Activated T-cell treated with anti-CD3 and anti-CD28 coated beads, Interleukin-2, amount 50 U/mL, for 1 hour (primary cell): ENCODE results near the gene TBC1D5.
"Not testable (repeated sequence)": the region's sequence is repeated elsewhere in the genome, so short reads cannot be mapped to it uniquely, and the experiment has no call there.

Experiments
- DNase-seq: peaks from one replicate; pipeline ENCODE4 v3.0.0-alpha.2; 2020

TBC1D5 gene

GRCh38 chr3:17707813-17708543 lies 34.5 kb downstream of the TBC1D5 start:
- DNase-seq: no peak

GRCh38 chr3:17705991-17706390 lies 36.4 kb downstream of the TBC1D5 start:
- DNase-seq: not testable (repeated sequence)

GRCh38 chr3:17699815-17700214 lies 42.6 kb downstream of the TBC1D5 start:
- DNase-seq: not testable (repeated sequence)

- not testable (repeated sequence) for DNase-seq
Measured at GRCh38 chr3:17695665-17696064, 46.8 kb downstream of the TBC1D5 start.

GRCh38 chr3:17693670-17693999 lies 48.8 kb downstream of the TBC1D5 start:
- DNase-seq: not testable (repeated sequence)

- DNase-seq: peak; percentile 36
Measured at GRCh38 chr3:17692846-17693669, 49.4 kb downstream of the TBC1D5 start.

- DNase-seq: no peak
Measured at GRCh38 chr3:17687566-17687965, 54.9 kb downstream of the TBC1D5 start.

- DNase-seq: no peak
Measured at GRCh38 chr3:17686613-17687012, 55.8 kb downstream of the TBC1D5 start.

- no peak for DNase-seq
Measured at GRCh38 chr3:17683542-17684207, 58.8 kb downstream of the TBC1D5 start.

- DNase-seq: no peak
Measured at GRCh38 chr3:17680530-17680929, 61.9 kb downstream of the TBC1D5 start.

GRCh38 chr3:17678116-17678741 lies 64.2 kb downstream of the TBC1D5 start:
- no peak for DNase-seq

GRCh38 chr3:17674082-17674686 lies 68.2 kb downstream of the TBC1D5 start:
- DNase-seq: no peak

GRCh38 chr3:17672506-17672905 lies 69.9 kb downstream of the TBC1D5 start:
- DNase-seq: no peak

GRCh38 chr3:17670749-17671148 lies 71.7 kb downstream of the TBC1D5 start:
- DNase-seq: no peak

- DNase-seq: no peak
Measured at GRCh38 chr3:17664923-17665322, 77.5 kb downstream of the TBC1D5 start.

- DNase-seq: no peak
Measured at GRCh38 chr3:17656264-17656663, 86.2 kb downstream of the TBC1D5 start.

GRCh38 chr3:17655743-17656142 lies 86.7 kb downstream of the TBC1D5 start:
- DNase-seq: no peak

GRCh38 chr3:17649748-17650147 lies 92.7 kb downstream of the TBC1D5 start:
- not testable (repeated sequence) for DNase-seq

GRCh38 chr3:17648630-17649355 lies 93.6 kb downstream of the TBC1D5 start:
- not testable (repeated sequence) for DNase-seq

GRCh38 chr3:17645074-17645698 lies 97.2 kb downstream of the TBC1D5 start:
- no peak for DNase-seq

GRCh38 chr3:17643691-17644090 lies 98.7 kb downstream of the TBC1D5 start:
- DNase-seq: no peak

- DNase-seq: no peak
Measured at GRCh38 chr3:17642474-17642873, 100.0 kb downstream of the TBC1D5 start.
